ENCODE results near the gene KLRG1.

Gene KLRG1

DNA sequence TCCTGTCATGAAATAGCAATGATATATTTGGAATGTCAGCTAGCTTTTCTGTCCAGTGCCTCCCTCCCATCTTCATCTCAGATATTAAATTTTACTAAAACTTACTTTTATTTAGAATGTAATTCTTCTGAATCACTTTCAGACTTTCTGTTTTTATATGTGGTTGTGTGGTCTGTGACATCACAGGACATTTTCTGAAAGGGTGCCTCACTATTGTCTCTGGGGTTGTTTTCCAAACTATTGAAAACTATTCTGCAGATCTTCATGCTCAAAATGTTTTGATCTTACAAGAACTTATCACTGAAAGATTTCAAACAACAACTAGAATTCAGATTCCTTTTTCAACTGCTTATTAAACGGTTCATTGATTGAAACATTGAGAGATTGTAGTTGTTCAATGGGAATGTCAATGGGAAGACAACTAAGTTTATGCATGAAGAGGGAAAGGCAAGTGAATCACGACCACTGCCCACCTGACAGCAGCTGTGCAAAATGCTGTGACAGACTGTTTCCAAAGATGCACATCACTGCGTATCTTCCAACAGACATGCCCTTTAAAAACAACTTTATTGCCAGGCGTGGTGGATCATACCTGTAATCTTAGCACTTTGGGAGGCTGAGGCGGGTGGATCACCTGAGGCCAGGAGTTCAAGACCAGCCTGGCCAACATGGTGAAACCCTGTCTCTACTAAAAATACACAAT, 51.3 kb downstream of the KLRG1 start:
- no peak for DNase-seq (ENCODE audit: low spot score)

DNA sequence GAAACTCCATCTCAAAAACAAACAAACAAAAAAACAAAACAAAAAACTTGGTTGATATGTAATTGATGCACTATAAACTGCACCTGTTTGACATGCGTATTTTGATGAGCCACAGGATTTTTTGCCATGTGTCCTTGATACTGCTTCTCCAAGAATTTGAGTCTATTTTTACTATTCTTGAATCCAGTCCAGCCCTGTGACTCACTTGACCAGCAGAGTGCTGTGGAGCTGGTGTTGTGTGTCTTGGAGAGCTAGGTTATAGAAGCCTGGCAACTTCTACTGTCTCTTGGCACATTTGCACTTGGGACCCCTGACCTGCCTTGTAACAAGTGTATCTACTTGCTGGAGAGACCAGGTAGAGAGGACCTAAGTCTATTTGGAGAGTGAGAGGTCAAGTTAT, 52.0 kb downstream of the KLRG1 start:
- DNase-seq (ENCODE audit: low spot score), result no peak

DNA sequence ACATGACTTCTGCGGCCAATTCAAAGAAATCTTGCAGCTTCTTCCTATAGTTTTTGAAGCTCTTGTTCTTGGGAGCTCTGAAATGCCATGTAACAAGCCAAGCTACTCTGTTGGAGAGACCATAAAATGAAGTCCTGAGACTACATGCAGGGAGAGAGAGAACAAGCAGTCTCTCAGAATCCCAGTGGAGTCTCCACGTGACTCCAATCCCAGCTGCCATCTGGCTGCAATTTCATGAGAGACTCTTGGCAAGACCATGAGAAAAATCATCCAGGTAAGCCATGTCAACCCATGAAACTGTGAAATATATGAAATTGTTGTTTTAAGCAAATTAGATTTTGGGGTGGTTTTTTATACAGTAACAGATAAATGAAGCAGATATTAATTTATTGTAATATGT, 54.4 kb downstream of the KLRG1 start:
- DNase-seq (ENCODE audit: low spot score), result no peak

DNA sequence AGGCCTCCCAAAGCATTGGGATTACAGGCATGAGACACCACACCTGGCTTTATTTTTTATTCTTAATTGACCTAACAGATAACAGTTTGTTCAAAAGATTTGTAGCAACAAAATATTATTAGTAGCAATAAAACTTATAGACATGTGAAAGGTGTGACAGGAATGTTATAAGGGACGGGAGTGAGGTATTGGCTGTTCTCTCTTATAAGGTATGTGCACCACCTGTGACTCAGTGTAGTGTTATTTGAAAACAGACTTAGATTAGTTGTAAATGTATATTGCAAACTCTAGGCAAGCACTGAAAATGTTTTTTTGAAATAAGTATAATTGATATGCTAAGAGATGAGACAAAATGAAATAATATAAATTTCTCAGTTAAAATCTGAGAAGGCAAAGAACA, 57.8 kb downstream of the KLRG1 start:
- DNase-seq (ENCODE audit: low spot score), result no peak

DNA sequence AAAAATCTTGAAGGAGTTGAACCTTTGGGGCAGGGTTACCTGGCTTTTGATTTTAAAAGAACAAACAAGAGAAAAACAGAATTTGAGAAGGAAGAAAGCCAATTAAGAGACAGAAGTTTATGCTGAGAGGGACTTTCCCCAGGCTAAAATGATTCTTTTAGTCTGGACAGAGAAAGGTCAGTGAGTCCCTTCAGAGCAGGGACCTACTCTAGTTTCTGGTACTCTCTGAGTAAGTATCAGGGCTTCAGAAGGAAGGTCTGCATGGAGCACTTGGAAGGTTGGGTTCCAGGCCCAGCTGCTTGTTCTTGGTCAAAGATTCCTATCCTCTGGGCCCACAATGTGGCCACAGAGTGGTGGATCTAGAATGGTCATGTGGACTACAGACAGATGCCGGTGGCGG, 59.6 kb downstream of the KLRG1 start:
- no peak for DNase-seq (ENCODE audit: low spot score)

DNA sequence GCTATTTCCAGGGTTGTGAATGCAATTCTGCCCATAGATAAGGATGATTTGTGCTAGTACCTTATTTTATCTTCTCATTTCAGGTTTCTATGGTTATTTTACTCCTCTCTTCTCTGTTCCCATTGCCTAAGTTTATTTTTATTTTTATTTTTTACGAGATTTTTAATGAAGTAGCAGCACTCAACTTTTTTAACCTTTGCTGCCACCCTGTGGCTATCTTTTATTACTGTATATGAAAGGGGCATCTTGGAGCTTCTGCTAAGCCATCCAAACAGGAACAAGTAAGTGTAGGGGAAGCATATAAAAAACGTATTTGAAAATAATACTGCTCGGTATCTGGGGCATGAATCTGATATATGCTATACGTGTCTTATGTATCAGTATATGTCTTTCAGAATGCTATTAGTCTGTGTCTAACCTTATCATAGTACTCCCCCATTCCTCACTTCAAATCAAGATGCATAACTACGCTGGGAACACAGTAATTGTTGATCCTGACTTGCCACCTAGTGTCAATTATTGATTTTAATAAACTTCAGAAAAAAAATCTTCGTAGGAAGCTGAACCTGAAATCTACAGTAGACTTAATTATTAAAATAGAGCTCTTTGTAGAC, 60.3 kb downstream of the KLRG1 start:
- peak; percentile 53 for DNase-seq (ENCODE audit: low spot score)

DNA sequence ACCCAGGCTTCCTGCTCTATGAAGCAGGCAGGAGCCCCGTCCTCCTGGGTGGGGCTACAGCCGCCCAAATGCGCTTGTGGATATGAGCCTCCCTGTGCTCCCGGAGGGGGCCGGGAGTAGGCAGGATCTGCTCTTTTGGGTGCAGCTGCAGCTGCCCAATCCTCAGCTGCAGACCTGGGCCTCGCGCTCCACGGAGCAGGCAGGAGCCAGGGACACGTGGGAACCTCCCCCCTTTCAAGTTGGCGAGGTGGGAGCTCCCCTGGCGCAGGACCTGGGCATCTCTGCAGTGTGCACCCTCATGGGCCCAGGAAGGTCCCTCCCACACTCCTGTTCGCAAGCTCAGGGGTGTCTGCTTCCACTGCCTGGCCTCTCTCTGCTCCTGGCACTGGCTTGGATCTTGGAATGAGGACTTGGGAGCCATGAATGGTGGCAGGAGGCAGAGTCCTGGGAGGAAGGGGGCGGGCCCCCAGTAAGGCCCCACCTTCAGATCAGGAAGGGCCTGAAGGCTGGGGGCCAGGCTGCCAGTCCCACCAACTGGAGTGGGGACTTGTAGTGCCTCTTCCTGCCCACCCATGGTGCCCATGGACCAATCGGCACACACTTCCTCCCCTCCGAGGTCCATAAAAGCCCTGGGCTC, 61.3 kb downstream of the KLRG1 start:
- no peak for DNase-seq (ENCODE audit: low spot score)

DNA sequence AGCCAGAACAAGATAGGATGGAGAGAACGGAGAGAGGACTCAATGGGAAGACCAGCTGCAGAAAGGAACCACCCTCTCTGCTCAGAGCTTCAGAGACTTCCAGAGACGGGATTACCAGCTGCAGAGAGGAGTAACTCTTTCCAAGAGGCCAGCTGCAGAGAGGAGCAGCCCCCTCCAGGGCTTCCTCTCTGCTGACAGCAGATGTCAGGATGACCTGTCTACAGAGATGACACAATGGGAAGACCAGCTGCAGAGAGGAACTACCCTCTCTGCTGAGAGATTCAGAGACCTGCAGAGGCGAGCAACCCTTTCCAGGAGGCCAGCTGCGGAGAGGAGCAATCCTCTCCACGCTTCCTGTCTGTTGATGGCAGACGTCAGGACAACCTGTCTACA, 61.8 kb downstream of the KLRG1 start:
- no peak for DNase-seq (ENCODE audit: low spot score)

DNA sequence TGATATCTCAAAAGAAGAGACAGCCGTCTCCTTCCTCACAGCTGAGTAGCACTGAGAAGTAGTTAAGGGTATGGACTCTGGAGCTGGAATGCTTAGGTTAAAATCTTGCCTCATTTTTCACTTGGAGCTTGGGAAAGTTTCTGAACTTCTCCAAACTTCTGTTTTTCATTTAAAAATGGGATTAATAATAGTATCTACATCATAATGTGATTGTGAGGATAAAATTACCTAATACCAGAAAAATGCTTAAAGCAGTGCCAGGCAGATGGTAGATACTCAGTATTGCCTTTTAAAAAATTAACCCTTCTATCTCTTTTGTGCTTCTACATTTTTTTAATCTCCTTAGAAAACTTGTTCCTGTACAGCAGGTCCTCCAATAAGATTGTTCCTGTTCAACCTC, 63.3 kb downstream of the KLRG1 start:
- no peak for DNase-seq (ENCODE audit: low spot score)

Measured in hematopoietic multipotent progenitor cell treated with erythropoietin and hydrocortisone succinate and interleukin-3 and kit ligand, for 15 days (in vitro differentiated cells).